K562 (cell line): ENCODE measurements around the gene EXT2. TPM values are rescaled to one million over a fixed set of nuclear protein-coding genes. Genes with fewer than 3 reads are reported as not detected.

ENCODE experiments used
- ATAC-seq: fragments of 200-7000 bp; cut with Tn5 transposase; 3 replicates; pipeline ENCODE4 v1.9.1; 2020; ENCODE audit warnings: moderate library complexity
- BruUV-seq: library from RNA; stranded (reverse); fragments of 400-500 nt; replicated peaks from 2 replicates; lab custom pipeline; 2021; lab: Mats Ljungman, UMichigan
- CTCF ChIA-PET: fragments of 300-600 bp; formaldehyde crosslinking; extraction: SDS; loops from one replicate; lab custom pipeline; 2021; ENCODE audit warnings: low intra/inter-chr PET ratio; lab: Yijun Ruan, JAX
- POLR2A ChIA-PET: fragments of 300-600, 350-650 bp; sonication (Branson Sonifier 250); formaldehyde crosslinking; extraction: SDS; loops from one replicate; lab custom pipeline; 2021; ENCODE audit warnings: antibody characterized with exemption, inconsistent platforms; lab: Yijun Ruan, JAX
- DNase-seq, 4 experiments: peaks; one replicate each; pipeline versions ENCODE4 v3.0.0 to v3.0.0-alpha.2; 2011 to 2018; ENCODE audit warnings: low spot score in 3 of 4, mixed read lengths in 3 of 4; ENCODE audit errors: extremely low read depth in 1 of 4
- FAIRE-seq: peaks from 2 replicates; lab custom pipeline; 2011; peaks lifted over from hg19 to GRCh38; lab: Jason Lieb, UNC
- H2AFZ ChIP-seq: 2 replicates; pipeline ENCODE4 v1.6.0; 2011; ENCODE audit warnings: low read depth, low read length, control low read depth, inconsistent platforms
- H3K27ac ChIP-seq: fragments of 200-600 bp; 3 replicates; pipeline ENCODE4 v1.8.0; 2011; ENCODE audit warnings: low read depth, mild to moderate bottlenecking, control low read depth, inconsistent platforms, low read length, moderate library complexity, mixed read lengths; ENCODE audit errors: extremely low read depth
- H3K27me3 ChIP-seq, 2 experiments: fragments of 300-600 bp in 1 of 2; 2 replicates in 1 of 2; 3 replicates in 1 of 2; pipeline versions ENCODE4 v1.6.0 to v1.8.0; 2011; ENCODE audit warnings: inconsistent platforms in 2 of 2, low read length in 2 of 2, mild to moderate bottlenecking in 1 of 2, mixed read lengths in 1 of 2, moderate library complexity in 1 of 2; ENCODE audit not compliant: control insufficient read depth in 2 of 2, insufficient read depth in 2 of 2
- H3K36me3 ChIP-seq: fragments of 300-600 bp; 3 replicates; pipeline ENCODE4 v1.8.0; 2011; ENCODE audit warnings: mild to moderate bottlenecking, low read length, inconsistent platforms; ENCODE audit not compliant: control insufficient read depth, insufficient read depth
- H3K4me1 ChIP-seq, 2 experiments: fragments of 200-600 bp in 1 of 2; replicated peaks in 1 of 2; 2 replicates in 1 of 2; 3 replicates in 1 of 2; pipeline versions ENCODE4 v1.5.1 to v1.8.0; 2011; ENCODE audit warnings: inconsistent platforms in 2 of 2, low read length in 2 of 2, mild to moderate bottlenecking in 1 of 2, mixed read lengths in 1 of 2, moderate library complexity in 1 of 2; ENCODE audit not compliant: control insufficient read depth in 2 of 2, insufficient read depth in 2 of 2
- H3K4me2 ChIP-seq: 2 replicates; pipeline ENCODE4 v1.6.1; 2011; ENCODE audit warnings: low read length, control low read depth, inconsistent platforms, mixed read lengths; ENCODE audit not compliant: insufficient read depth
- H3K4me3 ChIP-seq: fragments of 200-600 bp; sonication (generic), shearing (Covaris generic); 2 replicates; pipeline ENCODE4 v1.5.1; 2016; ENCODE audit warnings: control low read depth, inconsistent platforms
- H3K79me2 ChIP-seq: fragments of 200-600 bp; 3 replicates; pipeline ENCODE4 v1.8.0; 2011; ENCODE audit warnings: low read length, inconsistent platforms; ENCODE audit not compliant: control insufficient read depth, insufficient read depth
- H3K9ac ChIP-seq, 2 experiments: 2 replicates each; pipeline versions ENCODE4 v1.6.0 to v1.6.1; 2011; ENCODE audit warnings: low read depth in 2 of 2, low read length in 2 of 2, control low read depth in 1 of 2, inconsistent platforms in 1 of 2, mild to moderate bottlenecking in 1 of 2, mixed read lengths in 1 of 2; ENCODE audit not compliant: insufficient read depth in 1 of 2
- H3K9me1 ChIP-seq: one replicate; pipeline ENCODE4 v1.6.0; 2011; ENCODE audit warnings: inconsistent platforms, mild to moderate bottlenecking, low read length, moderate library complexity; ENCODE audit not compliant: control insufficient read depth, insufficient read depth
- H3K9me3 ChIP-seq: replicated peaks from 2 replicates; pipeline ENCODE4 v1.5.1; 2011; ENCODE audit warnings: low read depth, low read length, inconsistent platforms; ENCODE audit not compliant: control insufficient read depth, insufficient read depth
- H4K20me1 ChIP-seq: replicated peaks from 2 replicates; pipeline ENCODE4 v1.6.1; 2011; ENCODE audit warnings: low read length, inconsistent platforms, mixed read lengths; ENCODE audit not compliant: control insufficient read depth, insufficient read depth
- BDP1 ChIP-seq: IDR thresholded peaks from 3 replicates; pipeline ENCODE4 v1.6.1; 2011; ENCODE audit not compliant: insufficient read length, insufficient read depth
- CREM ChIP-seq: IDR thresholded peaks from 2 replicates; pipeline ENCODE4 v1.6.1; 2014; ENCODE audit warnings: antibody characterized with exemption, low read depth
- MLLT1 ChIP-seq, 2 experiments: fragments of 450-650 bp; IDR thresholded peaks; 2 replicates each; pipeline ENCODE4 v1.6.1; 2016
- ZBED1 ChIP-seq: IDR thresholded peaks from 2 replicates; pipeline ENCODE4 v1.6.1; 2014
- ZNF395 ChIP-seq: fragments of 200-800 bp; sonication (Bioruptor generic); IDR thresholded peaks from 2 replicates; pipeline ENCODE4 v1.6.1; 2017; ENCODE audit warnings: missing genetic modification characterization, missing compliant biosample characterization
- WGBS: fragments of 100-300 bp; shearing (Covaris generic); methylation state at CpG from one replicate; pipeline ENCODE4 v1.1.6; 2016; ENCODE audit warnings: low coverage, mixed read lengths; ENCODE audit not compliant: insufficient coverage; ENCODE audit errors: missing lambda C conversion rate; 5-methylcytosine and 5-hydroxymethylcytosine counted together
- in situ Hi-C: fragments of 300-500 bp; cut with MboI; formaldehyde crosslinking; loops from 4 replicates; pipeline ENCODE4 v1.15.0; 2018; ENCODE audit warnings: inconsistent platforms, mixed read lengths
- intact Hi-C: fragments of 100-400 bp; cut with micrococcal nuclease; formaldehyde crosslinking; loops from 2 replicates; pipeline ENCODE4 v1.14.2; 2022
- polyA plus RNA-seq, 8 experiments: library from polyadenylated mRNA; depleted of rRNA in 4 of 8; stranded (reverse) in 5 of 8; unstranded in 3 of 8; fragments of >200 nt; fragmentation: Nextera tagmentation in 2 of 8; fragmentation: Illumina TruSeq in 1 of 8; extraction: Ambion mirVana in 2 of 8; extraction: Trizol in 1 of 8; gene quantifications; 2 replicates each; pipeline versions ENCODE4 v1.2.1 to v1.2.3, GENCODE V29; 2011 to 2014; ENCODE audit warnings: inconsistent platforms in 1 of 8, missing spikeins in 1 of 8
- total RNA-seq, 7 experiments: library from RNA; depleted of rRNA in 6 of 7; stranded (reverse); fragments of >200 nt in 6 of 7; fragmentation: Illumina TruSeq in 2 of 7; extraction: Trizol in 2 of 7; gene quantifications; 2 replicates each; pipeline versions ENCODE4 v1.2.1 to v1.2.3, GENCODE V29; 2011 to 2021; ENCODE audit warnings: low replicate concordance in 1 of 7

The EXT2 gene
- total and polyA plus RNA-seq, 9 of the 15 experiments (the other 6 are each of a cell fraction or from before 2014, with no cell fraction given), result 7.5 to 52.1 (median 38.1) TPM

- ChIA-PET POLR2A (interaction anchor here (1.0 to 1.5 kb wide), 2 partner anchors 10 to 33 kb away, joined by 3 to 4 read pairs; no protein-coding TSS in a partner anchor), CTCF (no interaction called here)
Measured at GRCh38 chr11:44158384-44158783, 62.9 kb downstream of the EXT2 start.

More at GRCh38 chr11:44158384-44158783, 62.9 kb downstream of the EXT2 start:
- no peaks in the 10 kb centered on the region for H3K9me3 ChIP-seq
- in situ Hi-C loops (no loop called here), intact Hi-C loops (no loop called here)
- no peak overlapping the region for H3K9ac ChIP-seq
- H3K4me3 ChIP-seq, result no peak overlapping the region
- H3K9me1 ChIP-seq, result no peaks in the 10 kb centered on the region
- BruUV-seq, result no TSS peak
- TF ChIP-seq BDP1, result no peak
- no peak for TF ChIP-seq MLLT1 (IDR thresholded peaks at IDR 0.05)
- TF ChIP-seq ZNF395 (CRISPR knock-in tag), result no peak
- no peak for TF ChIP-seq ZBED1
- TF ChIP-seq CREM, result no peak
- no peaks in the 10 kb centered on the region for H3K36me3 ChIP-seq
- ATAC-seq, result no peak
- H3K4me1 ChIP-seq, result no peaks in the 10 kb centered on the region
- H4K20me1 ChIP-seq, result no peaks in the 10 kb centered on the region
- H3K27ac ChIP-seq, result no peak overlapping the region
- H2AFZ ChIP-seq, result no peak overlapping the region
- no peak overlapping the region for H3K4me2 ChIP-seq
- WGBS, result 76% methylated on average over 2 of the region's 2 CpGs
- no peak for FAIRE-seq
- no peaks in the 10 kb centered on the region for H3K27me3 ChIP-seq
- no peak for DNase-seq
- no peaks in the 10 kb centered on the region for H3K79me2 ChIP-seq
